ENCODE results near the gene KPNA6.

Gene KPNA6

GRCh38 chr1:32186077-32186476 is 78.2 kb downstream of the KPNA6 start:
- H3K4me3 ChIP-seq (ENCODE audit: low read depth, low read length), result no peak overlapping the region
- TF ChIP-seq CTCF (IDR thresholded peaks at IDR 0.05; ENCODE audit: low read depth, low read length), result no peak

GRCh38 chr1:32186491-32186890 is 78.6 kb downstream of the KPNA6 start:
- TF ChIP-seq CTCF (IDR thresholded peaks at IDR 0.05; ENCODE audit: low read depth, low read length), result no peak
- no peak overlapping the region for H3K4me3 ChIP-seq (ENCODE audit: low read depth, low read length)

GRCh38 chr1:32187850-32188249 is 80.0 kb downstream of the KPNA6 start:
- H3K4me3 ChIP-seq (ENCODE audit: low read depth, low read length), result no peak overlapping the region
- TF ChIP-seq CTCF (IDR thresholded peaks at IDR 0.05; ENCODE audit: low read depth, low read length), result no peak

- TF ChIP-seq CTCF (IDR thresholded peaks at IDR 0.05; ENCODE audit: low read depth, low read length), result no peak
- H3K4me3 ChIP-seq (ENCODE audit: low read depth, low read length), result no peak overlapping the region
These were observed 84.5 kb downstream of the KPNA6 start for GRCh38 chr1:32192220-32192948.

GRCh38 chr1:32194984-32195383 is 87.1 kb downstream of the KPNA6 start:
- TF ChIP-seq CTCF (IDR thresholded peaks at IDR 0.05; ENCODE audit: low read depth, low read length), result no peak
- no peak overlapping the region for H3K4me3 ChIP-seq (ENCODE audit: low read depth, low read length)

- H3K4me3 ChIP-seq (ENCODE audit: low read depth, low read length), result no peak overlapping the region
- TF ChIP-seq CTCF (IDR thresholded peaks at IDR 0.05; ENCODE audit: low read depth, low read length), result no peak
These were observed 87.7 kb downstream of the KPNA6 start for GRCh38 chr1:32195531-32195930.

GRCh38 chr1:32195972-32196823 is 88.3 kb downstream of the KPNA6 start:
- no peak for TF ChIP-seq CTCF (IDR thresholded peaks at IDR 0.05; ENCODE audit: low read depth, low read length)
- H3K4me3 ChIP-seq (ENCODE audit: low read depth, low read length), result no peak overlapping the region

Measured in WI38 (cell line).